GM13976 (cell line): ENCODE data around the gene ATP7B.

ENCODE experiments used
- DNase-seq: peaks from one replicate; pipeline ENCODE4 v3.0.0; 2012; ENCODE audit warnings: low spot score
- in situ Hi-C: fragments of 300-500 bp; cut with MboI; formaldehyde crosslinking; loops from one replicate; pipeline ENCODE4 v1.12.0; 2022; ENCODE audit warnings: low sequenced_read_pairs, mixed read lengths, inconsistent platforms; ENCODE audit not compliant: unreplicated experiment
- TF ChIP-seq, protein P1 (sequence below): IDR thresholded peaks from 2 replicates; pipeline ENCODE4 v1.5.1; 2012; ENCODE audit warnings: borderline replicate concordance, mild to moderate bottlenecking; ENCODE audit not compliant: insufficient read depth; ENCODE audit errors: extremely low read depth, missing control alignments, control extremely low read depth

Gene ATP7B

DNA sequence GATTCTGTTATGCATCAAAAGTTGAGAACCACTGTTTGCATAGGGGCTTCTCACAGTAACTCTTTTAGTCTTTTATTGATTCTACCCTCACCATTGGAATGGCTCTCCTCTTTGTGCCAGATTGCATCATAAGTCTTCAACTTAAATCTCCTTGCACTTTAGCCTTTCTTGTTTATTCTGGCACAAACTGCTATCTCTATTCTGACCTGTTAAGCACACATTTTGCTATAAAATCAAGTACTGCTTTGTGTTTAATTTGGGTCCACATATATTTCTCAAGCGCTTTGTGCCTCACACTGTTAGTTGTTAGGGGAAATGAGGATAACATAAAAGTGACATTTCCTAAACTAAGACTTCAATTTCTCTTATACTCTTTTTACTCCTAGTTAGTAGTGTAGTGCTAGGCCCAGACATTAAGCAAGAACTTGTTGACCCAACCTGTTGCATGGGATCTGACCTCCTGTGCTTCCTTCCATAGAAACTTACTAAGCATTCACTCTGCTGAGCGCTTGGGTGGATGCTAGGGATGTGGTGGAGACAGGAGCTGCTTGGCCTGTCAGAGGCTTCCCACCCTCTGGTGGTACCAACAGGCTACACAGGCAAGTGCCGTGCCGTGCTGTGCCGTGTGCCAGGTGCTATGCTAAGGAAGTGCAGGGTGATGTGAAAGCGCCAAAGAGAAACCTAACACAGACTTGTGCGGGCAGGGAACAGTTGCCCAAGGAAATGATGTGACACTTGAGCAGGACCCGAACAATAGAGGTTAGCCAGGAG lies 14.4 kb upstream of the ATP7B start:
- TF ChIP-seq, protein P1, sequence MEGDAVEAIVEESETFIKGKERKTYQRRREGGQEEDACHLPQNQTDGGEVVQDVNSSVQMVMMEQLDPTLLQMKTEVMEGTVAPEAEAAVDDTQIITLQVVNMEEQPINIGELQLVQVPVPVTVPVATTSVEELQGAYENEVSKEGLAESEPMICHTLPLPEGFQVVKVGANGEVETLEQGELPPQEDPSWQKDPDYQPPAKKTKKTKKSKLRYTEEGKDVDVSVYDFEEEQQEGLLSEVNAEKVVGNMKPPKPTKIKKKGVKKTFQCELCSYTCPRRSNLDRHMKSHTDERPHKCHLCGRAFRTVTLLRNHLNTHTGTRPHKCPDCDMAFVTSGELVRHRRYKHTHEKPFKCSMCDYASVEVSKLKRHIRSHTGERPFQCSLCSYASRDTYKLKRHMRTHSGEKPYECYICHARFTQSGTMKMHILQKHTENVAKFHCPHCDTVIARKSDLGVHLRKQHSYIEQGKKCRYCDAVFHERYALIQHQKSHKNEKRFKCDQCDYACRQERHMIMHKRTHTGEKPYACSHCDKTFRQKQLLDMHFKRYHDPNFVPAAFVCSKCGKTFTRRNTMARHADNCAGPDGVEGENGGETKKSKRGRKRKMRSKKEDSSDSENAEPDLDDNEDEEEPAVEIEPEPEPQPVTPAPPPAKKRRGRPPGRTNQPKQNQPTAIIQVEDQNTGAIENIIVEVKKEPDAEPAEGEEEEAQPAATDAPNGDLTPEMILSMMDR, result no peak
- no peak for DNase-seq
- in situ Hi-C loops, result no loop called here

DNA sequence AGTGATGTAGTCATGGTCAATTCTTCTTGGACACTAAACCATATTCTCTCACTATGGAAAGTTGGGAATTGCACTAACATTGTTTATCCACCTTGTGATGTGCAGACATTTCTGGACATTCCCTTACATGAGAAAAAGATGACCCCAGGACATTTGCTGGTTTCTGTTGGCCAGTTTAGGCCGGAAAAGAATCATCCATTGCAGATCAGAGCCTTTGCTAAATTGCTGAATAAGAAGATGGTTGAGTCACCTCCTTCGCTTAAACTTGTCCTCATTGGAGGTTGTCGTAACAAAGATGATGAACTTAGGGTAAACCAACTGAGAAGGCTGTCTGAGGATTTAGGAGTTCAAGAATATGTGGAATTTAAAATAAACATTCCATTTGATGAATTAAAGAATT lies 13.2 kb upstream of the ATP7B start, which contains the start of gene UTP14C:
UTP14C (plus strand) TSS at position 211 of the 400 bp plus-strand sequence. CDS start 4,114 bp downstream, outside the sequence.
- in situ Hi-C loops, result no loop called here
- TF ChIP-seq, protein P1, result no peak
- no peak for DNase-seq

DNA sequence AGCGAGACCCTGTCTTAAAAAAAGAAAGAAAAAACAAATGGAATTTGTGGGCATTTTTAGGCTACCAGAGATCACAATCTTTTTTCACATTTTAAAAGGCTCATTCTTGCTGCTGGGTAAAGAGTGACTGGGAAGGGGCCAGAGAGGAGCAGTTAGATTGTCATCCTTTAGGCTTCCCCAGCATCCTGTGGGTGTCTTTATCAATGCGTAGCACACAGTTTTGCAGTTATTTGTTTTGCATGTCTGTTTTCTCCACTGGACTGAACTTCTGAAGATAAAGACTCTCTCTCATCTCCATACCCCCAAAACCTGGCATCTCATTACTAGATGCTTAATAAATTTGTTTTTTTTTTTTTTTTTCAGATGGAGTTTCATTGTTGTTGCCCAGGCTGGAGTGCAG lies 11.1 kb upstream of the ATP7B start:
- in situ Hi-C loops, result no loop called here
- DNase-seq, result no peak
- TF ChIP-seq, protein P1, result no peak

DNA sequence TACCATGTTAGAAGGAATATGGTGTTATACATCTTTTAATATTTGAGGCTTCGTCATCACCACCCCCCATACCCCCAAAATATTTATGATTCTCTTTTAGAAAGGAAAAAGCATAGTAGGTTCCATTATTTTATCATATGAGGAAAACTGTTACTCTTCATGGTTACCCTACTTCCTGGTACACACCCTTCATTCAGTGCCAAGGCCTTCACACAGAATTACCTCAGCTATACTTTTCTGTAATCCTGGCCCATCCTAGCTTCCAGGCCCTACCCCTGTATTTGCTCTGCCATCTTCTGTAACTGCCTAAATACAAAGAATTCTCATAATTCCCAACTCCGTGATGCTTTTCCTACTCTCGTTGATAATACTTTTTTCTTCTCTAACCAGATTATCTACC lies 8.9 kb upstream of the ATP7B start:
- TF ChIP-seq, protein P1, result no peak

DNA sequence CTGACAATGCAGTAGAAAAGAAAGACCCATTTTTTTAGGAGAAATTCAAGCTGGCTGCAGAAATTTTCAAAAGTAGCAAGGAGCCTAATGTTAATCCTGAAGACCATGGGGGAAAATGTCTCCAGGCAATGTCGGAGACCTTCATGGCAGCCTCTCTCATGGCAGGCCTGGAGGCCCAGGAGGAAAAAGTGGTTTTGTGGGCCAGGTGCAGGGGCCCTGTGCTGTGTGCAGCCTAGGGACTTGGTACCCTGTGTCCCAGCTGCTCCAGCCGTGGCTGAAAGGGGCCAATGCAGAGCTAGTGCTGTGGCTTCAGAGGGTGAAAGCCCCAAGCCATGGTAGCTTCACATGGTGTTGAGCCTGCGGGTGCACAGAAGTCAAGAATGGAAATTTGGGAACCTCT lies 5.0 kb upstream of the ATP7B start:
- TF ChIP-seq, protein P1, result no peak
- no peak for DNase-seq
- in situ Hi-C loops, result no loop called here

More for the DNA sequence above, 8.9 kb upstream of the ATP7B start:
- DNase-seq, result no peak
- in situ Hi-C loops, result no loop called here

DNA sequence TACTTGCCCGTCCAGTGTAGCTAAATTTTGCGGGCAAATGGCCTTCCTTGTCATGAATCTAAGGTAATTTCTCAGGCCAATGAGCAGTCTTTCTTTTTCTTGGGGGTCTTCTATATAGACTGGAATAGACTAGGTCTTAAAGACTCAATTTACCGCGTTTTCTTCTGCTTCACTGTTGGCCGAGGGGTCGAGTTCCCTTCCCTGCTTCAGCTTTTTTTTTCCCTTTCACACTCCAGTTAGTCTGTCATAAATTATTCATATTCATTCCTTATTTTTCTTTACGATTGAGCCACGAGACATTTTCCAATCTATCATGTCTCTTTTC lies 1.2 kb upstream of the ATP7B start:
- in situ Hi-C loops, result no loop called here
- TF ChIP-seq, protein P1, result no peak
- no peak for DNase-seq
